Transverse colon (tissue), 3 donors: Measurements from ENCODE around the gene CAMTA1.

ENCODE experiments used
- EP300 ChIP-seq: sonication (generic); formaldehyde crosslinking; IDR thresholded peaks from one replicate; pipeline ENCODE4 v1.6.1; 2017; ENCODE audit warnings: antibody characterized with exemption, low read depth
- POLR2A ChIP-seq: fragments of 450-650 bp; IDR thresholded peaks from one replicate; pipeline ENCODE4 v1.6.1; 2016; ENCODE audit warnings: antibody characterized with exemption, mild to moderate bottlenecking, moderate library complexity
- TF ChIP-seq, protein P1 (sequence below), 5 experiments: fragments of 200-600 bp in 3 of 5; fragments of 450-650 bp in 2 of 5; sonication (generic) in 3 of 5; IDR thresholded peaks; 1 replicate in 2 of 5; 2 replicates in 3 of 5; pipeline ENCODE4 v1.5.1; 2016 to 2017; ENCODE audit warnings: antibody characterized with exemption in 5 of 5, inconsistent platforms in 3 of 5, mild to moderate bottlenecking in 2 of 5, moderate library complexity in 1 of 5

DNA sequence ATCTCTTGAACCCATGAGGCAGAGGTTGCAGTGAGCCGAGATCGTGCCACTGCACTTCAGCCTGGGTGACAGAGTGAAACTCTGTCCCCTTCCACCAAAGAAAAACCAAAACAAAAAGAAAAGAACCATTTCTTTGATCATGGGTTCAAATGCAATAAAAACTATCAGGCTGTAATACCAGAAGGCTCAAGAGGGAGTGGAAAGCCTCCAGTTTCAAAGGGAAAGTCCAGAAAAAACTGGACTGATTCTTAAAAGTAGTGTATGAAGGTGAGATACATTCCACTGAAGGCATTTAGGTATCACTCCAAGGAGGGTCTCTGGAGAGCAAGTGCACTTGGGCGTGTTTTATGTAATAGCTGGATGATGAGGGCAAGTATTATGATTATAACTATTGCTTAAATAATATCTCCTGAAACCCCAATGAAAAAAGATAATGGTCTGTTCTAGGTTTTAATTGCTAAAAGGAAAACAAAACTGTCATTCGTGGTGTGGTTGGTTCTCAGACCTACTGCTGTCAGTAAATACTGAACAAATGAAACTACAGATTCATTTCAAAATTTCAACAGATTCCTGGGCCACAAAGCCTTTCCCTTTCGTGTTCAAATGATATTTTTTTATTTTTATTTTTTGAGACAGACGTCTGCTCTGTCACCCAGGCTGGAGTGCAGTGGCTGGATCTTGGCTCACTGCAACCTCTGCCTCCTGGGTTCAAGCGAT, 6.0 kb upstream of the CAMTA1 start:
- no peak for TF ChIP-seq POLR2A
- TF ChIP-seq, protein P1, sequence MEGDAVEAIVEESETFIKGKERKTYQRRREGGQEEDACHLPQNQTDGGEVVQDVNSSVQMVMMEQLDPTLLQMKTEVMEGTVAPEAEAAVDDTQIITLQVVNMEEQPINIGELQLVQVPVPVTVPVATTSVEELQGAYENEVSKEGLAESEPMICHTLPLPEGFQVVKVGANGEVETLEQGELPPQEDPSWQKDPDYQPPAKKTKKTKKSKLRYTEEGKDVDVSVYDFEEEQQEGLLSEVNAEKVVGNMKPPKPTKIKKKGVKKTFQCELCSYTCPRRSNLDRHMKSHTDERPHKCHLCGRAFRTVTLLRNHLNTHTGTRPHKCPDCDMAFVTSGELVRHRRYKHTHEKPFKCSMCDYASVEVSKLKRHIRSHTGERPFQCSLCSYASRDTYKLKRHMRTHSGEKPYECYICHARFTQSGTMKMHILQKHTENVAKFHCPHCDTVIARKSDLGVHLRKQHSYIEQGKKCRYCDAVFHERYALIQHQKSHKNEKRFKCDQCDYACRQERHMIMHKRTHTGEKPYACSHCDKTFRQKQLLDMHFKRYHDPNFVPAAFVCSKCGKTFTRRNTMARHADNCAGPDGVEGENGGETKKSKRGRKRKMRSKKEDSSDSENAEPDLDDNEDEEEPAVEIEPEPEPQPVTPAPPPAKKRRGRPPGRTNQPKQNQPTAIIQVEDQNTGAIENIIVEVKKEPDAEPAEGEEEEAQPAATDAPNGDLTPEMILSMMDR (IDR thresholded peaks at IDR 0.05) = no peak
- TF ChIP-seq EP300 = no peak
